Fibroblast of peridontal ligament (primary cell): Measurements from ENCODE around the gene PPP1R10.

ENCODE experiments used
- DNase-seq: peaks from one replicate; pipeline ENCODE4 v3.0.0-alpha.2; 2010; ENCODE audit errors: extremely low read depth

The PPP1R10 gene

GRCh38 chr6:30556066-30556905, 60.8 kb downstream of the PPP1R10 start, which contains the start of gene GNL1:
Gene GNL1, minus strand, starts transcription at chr6:30556489. Its CDS starts 286 bp downstream, at chr6:30556203.
- DNase-seq: peak; percentile 74

GRCh38 chr6:30555816-30556065, 61.3 kb downstream of the PPP1R10 start:
- no peak for DNase-seq

GRCh38 chr6:30554962-30555815, 61.9 kb downstream of the PPP1R10 start:
- peak; percentile 34 for DNase-seq

DNA sequence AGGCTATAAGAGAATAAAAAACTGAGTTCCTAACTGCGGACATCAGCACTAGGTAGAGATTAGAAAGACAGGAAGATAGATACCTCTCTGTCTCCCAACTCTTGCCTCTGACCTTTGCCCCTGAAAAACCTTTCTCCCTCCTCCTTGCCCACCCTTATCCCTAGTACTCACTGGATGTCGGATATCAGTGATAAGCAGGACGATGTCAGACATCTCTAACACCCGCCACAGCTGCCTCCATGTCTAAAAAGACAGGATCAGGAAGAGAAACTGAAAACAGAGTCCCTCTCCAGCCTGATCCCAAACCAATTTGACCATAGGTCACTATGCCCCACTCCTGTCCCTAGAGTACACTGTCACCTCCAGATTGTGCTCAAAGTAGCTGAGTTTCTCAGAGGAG, 62.6 kb downstream of the PPP1R10 start:
- DNase-seq: no peak
